HepG2 (cell line): ENCODE data around the gene CNTRL. TPM values are rescaled to one million over a fixed set of nuclear protein-coding genes. Genes with fewer than 3 reads are reported as not detected.

Experiments
- FIP1L1 ChIP-seq: fragments of 200-400 bp; formaldehyde crosslinking; IDR thresholded peaks from 2 replicates; pipeline ENCODE4 v1.6.1; 2018; ENCODE audit warnings: low read depth, mild to moderate bottlenecking, low read length, moderate library complexity, borderline replicate concordance; ENCODE audit not compliant: insufficient read depth
- FLYWCH1 ChIP-seq: sonication (generic); formaldehyde crosslinking; IDR thresholded peaks from 2 replicates; pipeline ENCODE4 v1.8.1; 2023; ENCODE audit warnings: mild to moderate bottlenecking, missing genetic modification reagents
- FOXP1 ChIP-seq, 2 experiments: fragments of 450-650 bp in 1 of 2; IDR thresholded peaks; 2 replicates each; pipeline ENCODE4 v1.6.1; 2017 to 2018; ENCODE audit warnings: antibody characterized with exemption in 1 of 2
- MIXL1 ChIP-seq: IDR thresholded peaks from 2 replicates; pipeline ENCODE4 v1.6.1; 2016
- NFYC ChIP-seq: IDR thresholded peaks from 2 replicates; pipeline ENCODE4 v1.6.1; 2016; ENCODE audit warnings: missing genetic modification reagents, missing compliant biosample characterization
- ONECUT2 ChIP-seq: sonication (generic); formaldehyde crosslinking; IDR thresholded peaks from 2 replicates; pipeline ENCODE4 v1.4.0; 2020; ENCODE audit warnings: missing genetic modification reagents
- PHF20 ChIP-seq: sonication (generic); formaldehyde crosslinking; IDR thresholded peaks from 2 replicates; pipeline ENCODE4 v1.5.0; 2020; ENCODE audit warnings: mild to moderate bottlenecking, missing genetic modification reagents
- POLR2G ChIP-seq: fragments of 200-400 bp; formaldehyde crosslinking; IDR thresholded peaks from 2 replicates; pipeline ENCODE4 v1.6.1; 2018; ENCODE audit warnings: mild to moderate bottlenecking, low read depth, low read length, moderate library complexity
- SALL1 ChIP-seq: sonication (generic); formaldehyde crosslinking; IDR thresholded peaks from 2 replicates; pipeline ENCODE4 v1.8.0; 2022; ENCODE audit warnings: mild to moderate bottlenecking, missing genetic modification reagents
- ZBTB7B ChIP-seq: sonication (generic); formaldehyde crosslinking; IDR thresholded peaks from 2 replicates; pipeline ENCODE4 v1.4.0; 2020; ENCODE audit warnings: missing genetic modification reagents
- ZFY ChIP-seq: sonication (generic); formaldehyde crosslinking; IDR thresholded peaks from 2 replicates; pipeline ENCODE4 v1.4.0; 2020; ENCODE audit warnings: missing genetic modification reagents
- ZNF101 ChIP-seq: sonication (generic); formaldehyde crosslinking; IDR thresholded peaks from 2 replicates; pipeline ENCODE4 v1.4.0; 2020; ENCODE audit warnings: mild to moderate bottlenecking, low read depth, missing genetic modification reagents, borderline replicate concordance
- ZNF557 ChIP-seq: sonication (generic); formaldehyde crosslinking; IDR thresholded peaks from 2 replicates; pipeline ENCODE4 v1.4.0; 2020; ENCODE audit warnings: missing genetic modification reagents
- ZNF670 ChIP-seq: sonication (generic); formaldehyde crosslinking; IDR thresholded peaks from 2 replicates; pipeline ENCODE4 v1.8.0; 2022; ENCODE audit warnings: mild to moderate bottlenecking, missing genetic modification reagents, borderline replicate concordance
- ZNF780A ChIP-seq: sonication (generic); formaldehyde crosslinking; IDR thresholded peaks from 2 replicates; pipeline ENCODE4 v1.8.0; 2022; ENCODE audit warnings: mild to moderate bottlenecking, missing genetic modification reagents, moderate library complexity
- ZNF816 ChIP-seq: sonication (generic); formaldehyde crosslinking; IDR thresholded peaks from 2 replicates; pipeline ENCODE4 v1.8.0; 2022; ENCODE audit warnings: missing genetic modification reagents, mild to moderate bottlenecking, borderline replicate concordance
- polyA plus RNA-seq, 8 experiments: library from polyadenylated mRNA; depleted of rRNA in 3 of 8; stranded (reverse) in 7 of 8; unstranded in 1 of 8; fragments of >200 nt; fragmentation: Illumina TruSeq in 4 of 8; extraction: Trizol in 4 of 8; gene quantifications; 2 replicates each; pipeline versions ENCODE4 v1.2.1 to v1.2.3, GENCODE V29; 2011 to 2016; ENCODE audit warnings: low read depth in 4 of 8, missing spikeins in 1 of 8, mixed read lengths in 1 of 8; ENCODE audit not compliant: insufficient read depth in 1 of 8
- total RNA-seq, 5 experiments: library from RNA; depleted of rRNA; stranded (reverse); fragments of >200 nt; fragmentation: Illumina TruSeq; extraction: Trizol; gene quantifications; 2 replicates each; pipeline ENCODE4 v1.2.3, GENCODE V29; 2016; ENCODE audit warnings: low read depth in 1 of 5
- TF ChIP-seq, protein P1 (sequence below): sonication (generic); formaldehyde crosslinking; IDR thresholded peaks from 2 replicates; pipeline ENCODE4 v1.5.0; 2020; ENCODE audit warnings: missing genetic modification reagents
- TF ChIP-seq, protein P2 (sequence below): IDR thresholded peaks from 2 replicates; pipeline ENCODE4 v1.6.1; 2016; ENCODE audit warnings: mild to moderate bottlenecking, missing biosample characterization, missing genetic modification reagents
- TF ChIP-seq, protein P3 (sequence below): sonication (generic); formaldehyde crosslinking; IDR thresholded peaks from 2 replicates; pipeline ENCODE4 v1.5.1; 2020; ENCODE audit warnings: missing genetic modification reagents, mild to moderate bottlenecking, borderline replicate concordance
- TF ChIP-seq, protein P4 (sequence below): sonication (generic); formaldehyde crosslinking; IDR thresholded peaks from 2 replicates; pipeline ENCODE4 v1.4.0; 2020; ENCODE audit warnings: mild to moderate bottlenecking, missing genetic modification reagents
- TF ChIP-seq, protein P5 (sequence below): sonication (generic); formaldehyde crosslinking; IDR thresholded peaks from 2 replicates; pipeline ENCODE4 v1.4.0; 2020; ENCODE audit warnings: low read depth, mild to moderate bottlenecking, missing genetic modification reagents

Gene CNTRL
- total and polyA plus RNA-seq, 2 of the 13 experiments (the other 11 are each of a cell fraction or from before 2014, with no cell fraction given) = 7.5 to 11.8 TPM

DNA sequence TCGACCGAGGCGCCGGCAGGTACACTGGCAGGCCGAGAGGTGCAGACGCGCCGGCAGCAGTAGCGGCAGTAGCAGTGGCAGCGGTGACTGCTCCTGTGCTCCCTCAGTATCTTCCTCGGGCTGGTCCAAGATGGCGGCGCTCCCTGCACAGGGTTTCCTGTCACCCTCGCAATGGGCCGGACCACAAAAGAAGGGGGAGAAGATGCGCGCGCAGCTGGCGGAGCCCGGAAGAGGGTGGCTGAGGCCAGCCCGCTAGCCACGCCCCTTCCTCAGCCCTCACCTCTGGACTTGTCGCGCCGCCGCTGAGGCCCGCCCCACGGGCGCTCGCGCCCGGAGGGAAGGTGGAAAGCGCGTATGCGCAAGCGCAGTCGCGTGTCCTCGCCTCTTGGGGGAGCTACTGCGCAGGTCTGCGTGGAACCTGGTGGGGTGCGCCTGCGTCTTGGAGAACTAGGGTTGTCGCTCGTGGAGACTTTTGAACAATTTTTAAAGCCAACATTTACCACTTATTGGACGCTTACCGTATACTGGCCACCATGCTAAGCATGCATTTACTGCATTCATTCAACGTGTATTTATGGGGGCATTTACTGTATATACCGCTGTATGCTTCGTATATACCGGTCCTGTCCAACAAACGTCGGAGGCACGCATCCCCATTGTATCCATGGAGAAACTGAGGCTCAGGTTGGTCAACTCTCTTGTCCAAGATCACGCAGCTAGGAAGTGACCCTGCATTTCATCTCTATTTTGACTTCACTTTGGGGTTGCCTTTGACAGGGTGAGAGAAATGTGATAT is 127.2 kb downstream of the CNTRL start, which contains the start of gene RAB14 (continued):
- TF ChIP-seq, protein P1, sequence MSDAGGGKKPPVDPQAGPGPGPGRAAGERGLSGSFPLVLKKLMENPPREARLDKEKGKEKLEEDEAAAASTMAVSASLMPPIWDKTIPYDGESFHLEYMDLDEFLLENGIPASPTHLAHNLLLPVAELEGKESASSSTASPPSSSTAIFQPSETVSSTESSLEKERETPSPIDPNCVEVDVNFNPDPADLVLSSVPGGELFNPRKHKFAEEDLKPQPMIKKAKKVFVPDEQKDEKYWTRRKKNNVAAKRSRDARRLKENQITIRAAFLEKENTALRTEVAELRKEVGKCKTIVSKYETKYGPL (CRISPR knock-in tag) = no peak
- TF ChIP-seq FOXP1 (IDR thresholded peaks at IDR 0.05) (no peak), FOXP1 (CRISPR knock-in tag; IDR thresholded peaks at IDR 0.05) (no peak), MIXL1 (CRISPR knock-in tag) (peak; percentile 34; the same call in 1 of the 2 replicates), NFYC (0 out of 2 replicates have a peak, but pooled peaks have one; percentile 49), ZNF816 (CRISPR knock-in tag) (0 out of 2 replicates have a peak, but pooled peaks have one; percentile 26), ZFY (peak; percentile 66), ONECUT2 (CRISPR knock-in tag) (no peak), ZNF780A (CRISPR knock-in tag) (no peak), ZNF670 (CRISPR knock-in tag) (peak; percentile 67; the same call in 1 of the 2 replicates), SALL1 (CRISPR knock-in tag) (peak; percentile 81), ZNF557 (CRISPR knock-in tag) (no peak), POLR2G (peak; percentile 84), ZNF101 (no peak), FIP1L1 (peak; percentile 36; the same call in 1 of the 2 replicates), FLYWCH1 (CRISPR knock-in tag) (no peak), PHF20 (peak; percentile 78), ZBTB7B (CRISPR knock-in tag) (no peak; the same call in 1 of the 2 replicates)
- TF ChIP-seq, protein P2, sequence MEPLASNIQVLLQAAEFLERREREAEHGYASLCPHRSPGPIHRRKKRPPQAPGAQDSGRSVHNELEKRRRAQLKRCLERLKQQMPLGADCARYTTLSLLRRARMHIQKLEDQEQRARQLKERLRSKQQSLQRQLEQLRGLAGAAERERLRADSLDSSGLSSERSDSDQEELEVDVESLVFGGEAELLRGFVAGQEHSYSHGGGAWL = no peak
- TF ChIP-seq, protein P3, sequence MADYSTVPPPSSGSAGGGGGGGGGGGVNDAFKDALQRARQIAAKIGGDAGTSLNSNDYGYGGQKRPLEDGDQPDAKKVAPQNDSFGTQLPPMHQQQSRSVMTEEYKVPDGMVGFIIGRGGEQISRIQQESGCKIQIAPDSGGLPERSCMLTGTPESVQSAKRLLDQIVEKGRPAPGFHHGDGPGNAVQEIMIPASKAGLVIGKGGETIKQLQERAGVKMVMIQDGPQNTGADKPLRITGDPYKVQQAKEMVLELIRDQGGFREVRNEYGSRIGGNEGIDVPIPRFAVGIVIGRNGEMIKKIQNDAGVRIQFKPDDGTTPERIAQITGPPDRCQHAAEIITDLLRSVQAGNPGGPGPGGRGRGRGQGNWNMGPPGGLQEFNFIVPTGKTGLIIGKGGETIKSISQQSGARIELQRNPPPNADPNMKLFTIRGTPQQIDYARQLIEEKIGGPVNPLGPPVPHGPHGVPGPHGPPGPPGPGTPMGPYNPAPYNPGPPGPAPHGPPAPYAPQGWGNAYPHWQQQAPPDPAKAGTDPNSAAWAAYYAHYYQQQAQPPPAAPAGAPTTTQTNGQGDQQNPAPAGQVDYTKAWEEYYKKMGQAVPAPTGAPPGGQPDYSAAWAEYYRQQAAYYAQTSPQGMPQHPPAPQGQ = no peak
- TF ChIP-seq, protein P4, sequence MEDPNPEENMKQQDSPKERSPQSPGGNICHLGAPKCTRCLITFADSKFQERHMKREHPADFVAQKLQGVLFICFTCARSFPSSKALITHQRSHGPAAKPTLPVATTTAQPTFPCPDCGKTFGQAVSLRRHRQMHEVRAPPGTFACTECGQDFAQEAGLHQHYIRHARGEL (CRISPR knock-in tag) = no peak
- TF ChIP-seq, protein P5, sequence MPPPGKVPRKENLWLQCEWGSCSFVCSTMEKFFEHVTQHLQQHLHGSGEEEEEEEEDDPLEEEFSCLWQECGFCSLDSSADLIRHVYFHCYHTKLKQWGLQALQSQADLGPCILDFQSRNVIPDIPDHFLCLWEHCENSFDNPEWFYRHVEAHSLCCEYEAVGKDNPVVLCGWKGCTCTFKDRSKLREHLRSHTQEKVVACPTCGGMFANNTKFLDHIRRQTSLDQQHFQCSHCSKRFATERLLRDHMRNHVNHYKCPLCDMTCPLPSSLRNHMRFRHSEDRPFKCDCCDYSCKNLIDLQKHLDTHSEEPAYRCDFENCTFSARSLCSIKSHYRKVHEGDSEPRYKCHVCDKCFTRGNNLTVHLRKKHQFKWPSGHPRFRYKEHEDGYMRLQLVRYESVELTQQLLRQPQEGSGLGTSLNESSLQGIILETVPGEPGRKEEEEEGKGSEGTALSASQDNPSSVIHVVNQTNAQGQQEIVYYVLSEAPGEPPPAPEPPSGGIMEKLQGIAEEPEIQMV (CRISPR knock-in tag) = no peak
